Prostate gland (tissue), 2 donors: ENCODE measurements around the gene KISS1.

ENCODE experiments used
- POLR2A ChIP-seq: fragments of 450-650 bp; IDR thresholded peaks from one replicate; pipeline ENCODE4 v1.6.1; 2016; ENCODE audit warnings: antibody characterized with exemption, mild to moderate bottlenecking
- TF ChIP-seq, protein P1 (sequence below), 4 experiments: fragments of 200-600 bp in 2 of 4; fragments of 450-650 bp in 2 of 4; sonication (generic) in 2 of 4; IDR thresholded peaks; 1 replicate in 3 of 4; 2 replicates in 1 of 4; pipeline ENCODE4 v1.5.1; 2016 to 2019; ENCODE audit warnings: antibody characterized with exemption in 4 of 4, mild to moderate bottlenecking in 2 of 4, moderate library complexity in 2 of 4

GRCh38 chr1:204191456-204191855 is 4.8 kb downstream of the KISS1 start:
- TF ChIP-seq, protein P1, sequence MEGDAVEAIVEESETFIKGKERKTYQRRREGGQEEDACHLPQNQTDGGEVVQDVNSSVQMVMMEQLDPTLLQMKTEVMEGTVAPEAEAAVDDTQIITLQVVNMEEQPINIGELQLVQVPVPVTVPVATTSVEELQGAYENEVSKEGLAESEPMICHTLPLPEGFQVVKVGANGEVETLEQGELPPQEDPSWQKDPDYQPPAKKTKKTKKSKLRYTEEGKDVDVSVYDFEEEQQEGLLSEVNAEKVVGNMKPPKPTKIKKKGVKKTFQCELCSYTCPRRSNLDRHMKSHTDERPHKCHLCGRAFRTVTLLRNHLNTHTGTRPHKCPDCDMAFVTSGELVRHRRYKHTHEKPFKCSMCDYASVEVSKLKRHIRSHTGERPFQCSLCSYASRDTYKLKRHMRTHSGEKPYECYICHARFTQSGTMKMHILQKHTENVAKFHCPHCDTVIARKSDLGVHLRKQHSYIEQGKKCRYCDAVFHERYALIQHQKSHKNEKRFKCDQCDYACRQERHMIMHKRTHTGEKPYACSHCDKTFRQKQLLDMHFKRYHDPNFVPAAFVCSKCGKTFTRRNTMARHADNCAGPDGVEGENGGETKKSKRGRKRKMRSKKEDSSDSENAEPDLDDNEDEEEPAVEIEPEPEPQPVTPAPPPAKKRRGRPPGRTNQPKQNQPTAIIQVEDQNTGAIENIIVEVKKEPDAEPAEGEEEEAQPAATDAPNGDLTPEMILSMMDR (IDR thresholded peaks at IDR 0.05) = no peak
- TF ChIP-seq POLR2A = no peak
